A549 (cell line): ENCODE data around the gene PDGFD.

Source experiments
- HOXB13 ChIP-seq: fragments of 250-450 bp; sonication (Bioruptor Pico); IDR thresholded peaks from 2 replicates; pipeline ENCODE4 v1.5.0; 2020; ENCODE audit warnings: low read depth, mild to moderate bottlenecking, moderate library complexity
- JUNB ChIP-seq: fragments of >200 bp; sonication (Bioruptor Twin); formaldehyde crosslinking; IDR thresholded peaks from 2 replicates; pipeline ENCODE4 v1.6.1; 2016
- POLR2A ChIP-seq: IDR thresholded peaks from 2 replicates; pipeline ENCODE4 v1.6.1; 2012; ENCODE audit warnings: mild to moderate bottlenecking, low read length
- RARB ChIP-seq: fragments of 250-450 bp; sonication (Bioruptor Pico); IDR thresholded peaks from 2 replicates; pipeline ENCODE4 v1.8.0; 2021; ENCODE audit warnings: mild to moderate bottlenecking, moderate library complexity
- RCOR1 ChIP-seq: fragments of 150-350 bp; IDR thresholded peaks from 2 replicates; pipeline ENCODE4 v1.6.1; 2014; ENCODE audit warnings: antibody characterized with exemption, low read length, low read depth
- TFCP2L1 ChIP-seq: fragments of 250-450 bp; sonication (Bioruptor Pico); IDR thresholded peaks from 2 replicates; pipeline ENCODE4 v1.5.0; 2021; ENCODE audit warnings: mild to moderate bottlenecking
- TF ChIP-seq, protein P1 (sequence below): IDR thresholded peaks from 2 replicates; pipeline ENCODE4 v1.6.1; 2012
- TF ChIP-seq, protein P2 (sequence below): fragments of >200 bp; sonication (Bioruptor Twin); formaldehyde crosslinking; IDR thresholded peaks from 3 replicates; pipeline ENCODE4 v1.5.1; 2016

DNA sequence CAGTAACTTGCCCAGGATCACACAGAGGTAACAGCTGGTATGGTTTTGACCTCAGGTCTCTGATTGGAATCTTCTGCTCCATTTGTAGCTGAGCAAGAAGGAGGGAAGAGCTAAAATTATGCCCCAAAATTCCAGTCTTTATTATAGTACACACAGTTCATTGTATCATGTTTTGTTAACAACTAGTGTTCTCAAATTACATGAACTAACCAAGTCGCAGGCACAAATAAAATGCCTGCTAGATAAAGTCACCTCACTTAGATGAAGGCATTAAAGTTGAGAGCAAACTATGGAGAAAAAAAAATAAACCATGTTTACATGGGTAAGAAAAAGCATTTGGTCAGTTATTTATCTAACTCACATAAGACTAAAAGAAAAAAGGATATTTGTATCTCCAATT is 58.8 kb downstream of the PDGFD start:
- TF ChIP-seq POLR2A (no peak), JUNB (no peak), RARB (no peak), RCOR1 (no peak), HOXB13 (CRISPR knock-in tag) (no peak), TFCP2L1 (CRISPR knock-in tag) (no peak)
- TF ChIP-seq, protein P1, sequence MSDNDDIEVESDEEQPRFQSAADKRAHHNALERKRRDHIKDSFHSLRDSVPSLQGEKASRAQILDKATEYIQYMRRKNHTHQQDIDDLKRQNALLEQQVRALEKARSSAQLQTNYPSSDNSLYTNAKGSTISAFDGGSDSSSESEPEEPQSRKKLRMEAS = no peak
- TF ChIP-seq, protein P2, sequence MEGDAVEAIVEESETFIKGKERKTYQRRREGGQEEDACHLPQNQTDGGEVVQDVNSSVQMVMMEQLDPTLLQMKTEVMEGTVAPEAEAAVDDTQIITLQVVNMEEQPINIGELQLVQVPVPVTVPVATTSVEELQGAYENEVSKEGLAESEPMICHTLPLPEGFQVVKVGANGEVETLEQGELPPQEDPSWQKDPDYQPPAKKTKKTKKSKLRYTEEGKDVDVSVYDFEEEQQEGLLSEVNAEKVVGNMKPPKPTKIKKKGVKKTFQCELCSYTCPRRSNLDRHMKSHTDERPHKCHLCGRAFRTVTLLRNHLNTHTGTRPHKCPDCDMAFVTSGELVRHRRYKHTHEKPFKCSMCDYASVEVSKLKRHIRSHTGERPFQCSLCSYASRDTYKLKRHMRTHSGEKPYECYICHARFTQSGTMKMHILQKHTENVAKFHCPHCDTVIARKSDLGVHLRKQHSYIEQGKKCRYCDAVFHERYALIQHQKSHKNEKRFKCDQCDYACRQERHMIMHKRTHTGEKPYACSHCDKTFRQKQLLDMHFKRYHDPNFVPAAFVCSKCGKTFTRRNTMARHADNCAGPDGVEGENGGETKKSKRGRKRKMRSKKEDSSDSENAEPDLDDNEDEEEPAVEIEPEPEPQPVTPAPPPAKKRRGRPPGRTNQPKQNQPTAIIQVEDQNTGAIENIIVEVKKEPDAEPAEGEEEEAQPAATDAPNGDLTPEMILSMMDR = no peak
